C4-2B (cell line): ENCODE data around the gene PRICKLE2.

Source experiments
- CTCF ChIP-seq: fragments of 450-650 bp; conservative IDR thresholded peaks from 2 replicates; pipeline ENCODE4 v1.5.1; 2017; ENCODE audit warnings: mild to moderate bottlenecking
- ZFX ChIP-seq: fragments of 450-650 bp; IDR thresholded peaks from 2 replicates; pipeline ENCODE4 v1.6.1; 2017

GRCh38 chr3:64222501-64223111, 2.7 kb downstream of the PRICKLE2 start:
- TF ChIP-seq CTCF: no peak
- no peak for TF ChIP-seq ZFX
